Measurements from ENCODE around the gene JPH3. TPM values are rescaled to one million over a fixed set of nuclear protein-coding genes. Genes with fewer than 3 reads are reported as not detected.

JPH3 gene
- total RNA-seq, 1 experiment from 2014 or later: 32.7 TPM

GRCh38 chr16:87569601-87570571 is 32.4 kb upstream of the JPH3 start:
- Histone ChIP-seq H3K18ac (ENCODE audit: insufficient read length, low read depth, low read length) (no peak overlapping the region), H3K79me1 (ENCODE audit: insufficient read depth, low read depth, low read length, poor library complexity, severe bottlenecking) (no peaks in the 10 kb centered on the region), H4K91ac (ENCODE audit: insufficient read length, low read depth, low read length) (no peak overlapping the region), H2BK12ac (ENCODE audit: insufficient read length, low read depth, low read length) (no peak overlapping the region), H3K4ac (ENCODE audit: low read depth, low read length) (no peak overlapping the region), H3T11ph (ENCODE audit: low read length) (no peak overlapping the region), H3K27me3 (ENCODE audit: insufficient read depth, low read length) (no peaks in the 10 kb centered on the region), H2BK15ac (ENCODE audit: low read depth, low read length) (no peak overlapping the region), H3K14ac (ENCODE audit: insufficient read depth, low read length) (no peak overlapping the region), H3K4me2 (ENCODE audit: insufficient read depth, insufficient read length, low read length) (no peak overlapping the region), H3K79me2 (ENCODE audit: insufficient read depth, low read length) (no peaks in the 10 kb centered on the region), H4K5ac (ENCODE audit: insufficient read length, low read depth, low read length) (no peak overlapping the region), H3K9ac (ENCODE audit: extremely low read depth, insufficient read length, low read length) (no peak overlapping the region), H3K23me2 (ENCODE audit: insufficient read length, low read depth, low read length, poor library complexity, severe bottlenecking) (no peaks in the 10 kb centered on the region), H4K20me1 (ENCODE audit: control insufficient read depth, insufficient read depth, insufficient read length) (no peaks in the 10 kb centered on the region), H2BK120ac (ENCODE audit: low read depth, low read length, poor library complexity, severe bottlenecking) (no peak overlapping the region), H2BK5ac (ENCODE audit: insufficient read length, low read length) (no peak overlapping the region), H3K56ac (ENCODE audit: insufficient read length, low read depth, low read length) (no peak overlapping the region), H3K9me3 (ENCODE audit: control insufficient read depth, low read depth, low read length) (no peaks in the 10 kb centered on the region), H3K27ac (ENCODE audit: insufficient read length, low read depth, low read length) (no peak overlapping the region), H2BK20ac (ENCODE audit: low read depth, low read length, poor library complexity, severe bottlenecking) (no peak overlapping the region), H4K8ac (replicated peaks; ENCODE audit: insufficient read length, low read depth, low read length) (no peak overlapping the region), H3K4me1 (ENCODE audit: insufficient read depth, low read length) (no peaks in the 10 kb centered on the region; the same call in 1 of the 2 replicates), H2AK5ac (ENCODE audit: insufficient read length, low read length) (no peak overlapping the region), H2AFZ (ENCODE audit: low read length) (no peak overlapping the region), H3K23ac (ENCODE audit: insufficient read length, low read depth, low read length) (no peak overlapping the region)
- Mint-ChIP-seq H3K27ac (no peak overlapping the region), H3K9me3 (peaks cover 3% of the 10 kb centered on the region in 2 experiments; a peak in 3 of 5 replicates), H3K4me3 (no peak overlapping the region; a peak in 1 of 5 replicates), H3K27me3 (ENCODE audit: low read depth) (no peaks in the 10 kb centered on the region; the same call in none of the 2 replicates), H3K36me3 (ENCODE audit: insufficient read depth in 1 of 3, low read depth in 3 of 3) (peaks cover 0 to 8% (median 0%) of the 10 kb centered on the region in 3 experiments; a peak in 2 of 7 replicates), H3K4me1 (peaks cover 9 to 11% of the 10 kb centered on the region in 2 experiments)
- WGBS (ENCODE audit: extremely low coverage, insufficient read length, low lambda C conversion rate): no CpG with 5 or more reads among the region's 25 CpGs
- TF ChIP-seq CTCF (conservative IDR thresholded peaks at IDR 0.05): no peak
- DNase-seq: no peak

All from H9 (cell line).